Suppressor macrophage treated with lipopolysaccharide for 4 hours (primary cell): ENCODE data around the gene FOS.
"Not testable (repeated sequence)": the region's sequence is repeated elsewhere in the genome, so short reads cannot be mapped to it uniquely, and the experiment has no call there.

Experiments used
- DNase-seq: peaks from one replicate; pipeline ENCODE4 v3.0.0-alpha.2; 2020

FOS gene

DNA sequence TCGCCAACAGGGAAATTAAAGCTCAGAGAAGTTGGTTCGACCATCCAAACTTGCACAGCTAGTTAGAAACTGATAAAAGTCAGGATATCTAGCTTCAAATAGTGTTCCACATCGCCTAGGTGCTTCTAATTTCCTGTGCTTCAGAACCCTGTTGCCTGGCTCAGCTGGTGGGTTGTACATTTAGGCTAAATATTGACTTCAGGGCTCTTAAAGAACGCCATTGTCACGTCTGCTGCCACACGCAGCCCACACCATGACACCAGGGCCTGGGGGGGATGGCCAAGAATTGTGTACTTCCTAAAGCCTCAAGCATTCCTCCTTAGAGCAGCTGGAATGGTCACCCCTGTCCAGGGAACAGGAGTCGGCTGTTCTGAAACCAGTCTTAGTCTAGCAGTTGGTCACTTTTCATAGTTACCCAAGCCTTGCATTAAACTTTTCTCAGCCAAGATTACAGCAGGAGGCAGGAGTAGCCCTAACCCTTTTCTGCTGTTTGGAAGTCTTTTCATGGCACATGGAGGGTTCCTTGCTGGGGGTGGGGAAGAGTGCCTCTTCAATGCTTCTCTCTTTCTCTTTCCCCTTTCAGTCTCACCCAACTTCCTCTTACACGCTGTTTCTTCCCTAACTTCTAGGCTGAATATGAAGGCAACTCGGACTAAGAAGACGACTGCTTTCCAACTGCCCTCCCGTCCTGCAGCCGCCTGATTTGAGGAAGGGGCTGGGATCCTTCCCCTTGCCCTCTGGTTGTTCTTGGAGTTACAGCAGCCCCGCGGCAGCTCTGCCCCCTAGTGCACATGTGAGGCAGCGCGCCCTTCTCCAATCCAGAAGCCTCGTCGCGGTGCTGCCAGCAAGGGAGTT is 17.1 kb downstream of the FOS start:
- DNase-seq = peak; percentile 81

GRCh38 chr14:75297411-75298040 is 18.9 kb downstream of the FOS start:
- DNase-seq = peak; percentile 92

DNA sequence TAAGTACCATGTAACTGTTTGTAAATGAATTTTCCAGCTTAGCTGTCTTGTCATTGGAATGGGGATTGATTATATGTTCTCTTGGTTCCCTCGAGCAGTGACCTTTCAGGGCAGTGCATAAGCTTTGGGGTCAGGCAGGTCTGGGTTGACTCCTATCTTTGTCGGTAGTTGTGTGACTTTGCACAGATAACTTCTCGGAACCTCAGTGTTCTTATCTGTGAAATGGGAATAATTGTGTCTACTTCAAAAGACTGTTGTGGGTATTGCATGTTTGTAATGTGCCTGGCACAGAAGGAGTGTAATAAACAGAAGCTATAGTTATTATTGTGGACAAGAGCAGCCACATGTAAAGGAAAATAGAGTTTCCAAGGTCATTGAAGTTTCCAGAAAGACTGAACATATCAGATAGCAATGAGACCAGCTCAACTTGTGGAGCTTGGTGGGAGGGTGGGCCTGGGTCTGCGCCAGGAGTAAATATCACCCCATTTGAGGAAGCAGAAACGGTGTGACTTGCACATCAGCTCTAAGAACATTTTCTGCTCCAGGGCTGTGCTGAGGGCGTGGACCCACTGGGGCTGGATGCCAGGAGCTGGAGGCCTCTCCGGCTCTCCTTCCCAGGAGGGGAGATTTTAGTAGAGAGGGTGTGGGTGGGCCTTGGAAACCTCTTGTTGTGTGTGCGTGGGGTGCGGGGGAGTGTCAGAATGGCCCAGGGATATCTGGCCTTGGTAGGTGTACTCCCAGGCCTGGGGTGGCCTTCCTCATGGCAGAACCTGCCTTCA is 19.7 kb downstream of the FOS start:
- peak; percentile 30 for DNase-seq

DNA sequence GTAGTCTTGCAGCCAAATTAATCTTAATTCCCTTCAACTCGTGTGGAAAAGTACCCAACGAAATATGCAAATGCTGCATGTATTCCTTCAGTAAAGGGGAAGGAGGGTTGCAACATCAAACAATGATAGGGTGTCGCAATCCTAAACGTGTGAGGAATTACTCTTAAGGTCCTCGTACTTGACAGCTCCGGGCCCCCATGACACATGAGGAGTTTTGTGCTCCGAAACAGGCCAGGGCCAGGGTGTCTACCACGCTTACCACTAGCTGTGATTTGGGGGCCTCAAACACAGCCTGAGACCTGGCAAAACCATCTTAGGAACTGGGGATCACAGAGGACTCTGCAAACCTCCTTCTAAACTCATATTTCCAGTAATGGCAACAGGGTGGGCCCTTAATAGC is 20.4 kb downstream of the FOS start:
- peak; percentile 97 for DNase-seq

DNA sequence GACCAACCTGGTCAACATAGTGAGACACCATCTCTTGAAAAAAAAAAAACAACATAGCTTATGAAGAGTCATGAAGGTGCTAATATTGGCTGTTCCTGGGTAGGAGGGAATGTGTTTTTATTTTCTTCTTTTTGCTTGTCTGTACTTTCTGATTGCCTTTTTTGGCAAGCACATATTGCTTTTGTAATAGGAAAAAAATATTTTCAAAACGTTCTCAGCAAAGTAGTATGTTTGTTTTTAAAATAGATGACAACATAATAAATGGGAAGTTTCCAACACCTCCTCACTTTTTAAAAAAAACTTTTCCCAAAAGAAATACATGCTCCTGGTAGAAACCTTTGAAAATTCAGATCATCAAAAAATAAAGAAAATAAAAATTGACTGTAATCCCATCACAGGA is 20.9 kb downstream of the FOS start:
- no peak for DNase-seq

GRCh38 chr14:75301666-75302325 is 23.2 kb downstream of the FOS start:
- peak; percentile 95 for DNase-seq

DNA sequence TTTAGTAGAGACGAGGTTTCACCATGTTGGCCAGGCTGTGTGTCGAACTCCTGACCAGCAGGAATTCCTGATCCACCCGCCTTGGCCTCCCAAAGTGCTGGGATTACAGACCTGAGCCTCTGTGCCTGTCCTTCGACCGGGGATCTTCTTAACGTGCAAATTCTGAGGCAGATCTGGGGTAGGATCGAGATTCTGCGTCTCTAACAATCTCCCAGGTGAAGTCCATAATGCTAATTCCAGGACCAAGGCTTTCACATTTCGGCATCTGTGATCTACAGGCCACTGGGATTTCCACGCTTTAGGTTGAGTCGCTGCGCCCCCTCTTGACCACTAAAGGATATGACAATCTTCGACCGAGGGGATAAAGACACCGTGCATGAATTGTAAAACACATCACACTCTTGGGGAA is 24.8 kb downstream of the FOS start:
- peak; percentile 82 for DNase-seq

- DNase-seq = not testable (repeated sequence)
These were observed 27.8 kb downstream of the FOS start for GRCh38 chr14:75306410-75306809.

GRCh38 chr14:75306927-75307699 is 28.5 kb downstream of the FOS start:
- no peak for DNase-seq

DNA sequence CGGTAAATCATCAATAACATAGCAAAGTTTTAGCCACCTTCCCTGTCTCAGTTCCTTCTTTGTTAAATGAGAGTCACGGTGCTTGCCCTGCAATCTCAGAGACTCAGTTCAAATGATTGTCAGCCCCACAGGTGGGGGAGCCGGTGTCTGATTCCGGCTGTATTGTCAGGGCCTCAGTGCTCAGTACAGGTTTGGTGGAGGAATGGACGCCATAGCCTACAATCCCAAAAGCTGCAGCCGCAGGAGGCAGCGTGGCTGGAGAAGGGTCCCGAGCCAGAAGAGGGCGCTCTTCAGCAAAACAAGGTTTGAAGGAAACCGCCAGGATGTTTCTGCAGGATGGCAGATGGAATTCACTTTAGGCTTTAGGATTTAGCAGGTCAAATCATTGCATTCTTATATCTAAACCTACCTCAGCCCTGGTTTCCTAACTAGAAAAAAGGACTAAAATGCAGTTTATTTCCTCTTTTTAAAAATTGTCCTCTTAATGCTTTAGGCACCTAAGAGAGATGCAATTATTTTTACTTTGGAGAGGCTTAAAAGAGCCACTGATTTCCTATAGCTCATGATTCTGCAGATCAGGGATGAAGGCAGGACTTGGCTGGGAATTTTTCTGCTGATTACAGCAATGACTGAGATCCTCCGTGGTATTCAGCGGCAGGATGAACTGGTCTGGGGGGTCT is 29.2 kb downstream of the FOS start:
- peak; percentile 91 for DNase-seq

GRCh38 chr14:75308991-75309390 is 30.4 kb downstream of the FOS start:
- DNase-seq = not testable (repeated sequence)

- not testable (repeated sequence) for DNase-seq
These were observed 30.9 kb downstream of the FOS start for GRCh38 chr14:75309561-75309960.

- DNase-seq = no peak
These were observed 31.9 kb downstream of the FOS start for GRCh38 chr14:75310295-75311111.

DNA sequence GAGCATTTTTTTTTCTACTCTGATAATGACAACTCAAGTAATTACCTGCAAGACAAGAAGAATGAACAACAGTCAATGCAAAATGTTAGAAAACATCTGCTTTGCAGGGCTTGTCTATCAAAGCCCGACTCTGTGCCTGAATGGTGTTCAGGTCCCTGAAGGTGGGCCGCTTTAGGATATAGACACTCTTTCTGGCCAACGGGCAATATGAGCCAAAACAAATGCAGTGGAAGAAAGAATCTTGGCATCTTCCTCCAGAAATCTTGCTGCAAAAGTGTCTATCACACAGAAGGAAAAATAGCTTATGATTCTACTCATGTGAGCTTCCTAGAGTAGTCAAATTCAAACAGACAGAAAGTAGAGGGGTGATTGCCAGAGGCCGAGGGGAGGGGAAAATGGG is 32.7 kb downstream of the FOS start:
- no peak for DNase-seq

DNA sequence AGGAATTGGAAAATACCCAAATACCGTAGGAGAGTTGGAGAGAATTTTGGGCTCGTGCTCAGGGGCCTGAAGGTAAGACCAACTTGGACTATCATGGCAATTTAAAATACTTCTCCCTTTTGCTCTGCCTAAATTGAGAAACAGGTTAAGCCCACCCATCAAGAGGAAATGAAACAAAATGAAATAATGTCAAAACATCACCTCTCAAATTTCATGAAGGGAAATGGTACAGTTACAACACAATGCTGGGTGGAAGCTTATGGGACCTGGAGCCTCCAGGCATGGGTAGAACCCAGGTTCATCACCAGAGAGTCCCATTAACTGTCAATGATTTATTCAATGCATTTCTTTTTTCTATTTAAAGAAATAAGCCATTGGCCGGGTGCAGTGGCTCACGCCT is 33.7 kb downstream of the FOS start:
- DNase-seq = no peak

- DNase-seq = no peak
These were observed 34.7 kb downstream of the FOS start for GRCh38 chr14:75313294-75313693.

DNA sequence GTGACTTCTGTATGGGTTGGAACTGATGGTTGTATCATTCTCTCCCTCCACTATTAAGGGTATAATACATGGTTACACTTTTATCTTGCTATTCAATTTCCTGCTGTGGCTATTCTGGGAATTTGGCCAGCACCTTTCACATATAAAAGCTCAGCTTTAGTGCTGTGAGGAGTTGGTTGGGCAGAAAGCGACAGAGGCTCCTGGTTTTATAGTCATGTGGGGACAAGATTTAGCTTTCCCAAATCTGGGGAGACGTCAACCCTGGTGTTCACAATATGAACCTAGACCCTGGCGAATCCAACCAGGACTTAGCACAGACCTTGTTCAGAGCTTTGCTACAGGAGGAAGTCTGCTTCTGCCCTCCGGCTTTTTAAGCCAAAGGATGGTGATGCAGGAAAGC is 36.5 kb downstream of the FOS start:
- DNase-seq = no peak

DNA sequence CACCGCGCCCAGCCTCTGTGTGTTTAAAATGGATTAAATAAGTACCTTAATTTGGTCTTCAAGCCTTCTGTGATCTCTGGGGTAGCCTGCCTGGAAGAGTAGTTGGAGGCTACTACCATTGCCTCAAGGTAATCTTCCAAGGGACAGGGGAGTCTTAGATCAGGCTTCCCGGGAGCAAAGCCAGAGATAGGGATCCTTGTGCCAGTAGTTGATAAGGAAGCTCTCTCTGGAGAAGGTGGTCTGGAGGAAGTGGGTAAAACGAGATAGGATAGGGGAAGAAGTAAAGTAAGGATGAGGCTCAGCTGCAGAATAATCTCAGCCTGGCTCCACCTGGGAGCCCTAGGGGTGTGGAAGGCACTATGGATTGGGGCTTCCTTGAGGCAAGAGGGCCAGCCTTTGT is 38.5 kb downstream of the FOS start:
- no peak for DNase-seq

DNA sequence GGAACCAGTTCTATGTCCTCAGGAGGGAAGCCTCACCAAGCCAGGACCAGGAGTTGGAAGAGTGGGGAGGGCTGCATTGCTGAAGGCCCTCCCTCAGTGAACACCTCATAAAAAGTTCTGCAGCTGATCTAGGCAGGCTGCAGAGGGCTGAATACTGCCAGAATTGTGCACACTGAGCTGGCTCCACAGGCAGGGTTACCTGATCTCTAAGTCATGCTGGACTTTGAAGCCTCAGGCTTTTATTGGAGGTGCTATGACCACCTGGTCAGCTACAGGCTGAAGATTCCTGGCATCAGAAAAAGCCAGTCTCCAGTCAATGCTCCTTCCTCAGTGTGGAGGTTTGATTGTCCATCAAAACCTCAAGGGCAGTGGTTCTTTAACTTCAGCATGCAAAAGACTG is 39.7 kb downstream of the FOS start:
- no peak for DNase-seq

DNA sequence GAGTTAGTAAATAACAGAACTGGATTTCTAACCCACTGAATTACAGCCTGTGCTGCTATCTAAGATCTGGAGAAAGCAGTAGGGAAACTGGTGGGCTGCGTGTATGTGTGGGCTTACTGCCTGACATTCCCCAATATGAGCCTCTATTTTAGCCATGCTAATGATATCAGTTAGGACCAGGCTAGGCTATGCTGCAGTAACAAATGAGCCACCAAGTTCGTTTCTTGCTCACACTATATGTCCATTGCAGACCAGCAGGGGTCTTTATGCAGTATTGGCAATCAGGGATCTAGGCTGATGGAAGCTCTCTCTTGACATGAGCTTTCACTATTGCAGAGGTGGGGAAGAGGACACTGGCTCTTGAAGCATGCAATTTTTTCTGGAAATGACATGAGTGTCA is 40.4 kb downstream of the FOS start:
- DNase-seq = no peak

GRCh38 chr14:75320196-75320595 is 41.6 kb downstream of the FOS start:
- DNase-seq = no peak
